Type B pancreatic cell (in vitro differentiated cells): ENCODE results near the gene PROSER3. TPM values are rescaled to one million over a fixed set of nuclear protein-coding genes. Genes with fewer than 3 reads are reported as not detected.
A peak's percentile ranks its signal among the peaks of the same experiment; 100 is the strongest.

Experiments
- DNase-seq: peaks from one replicate; pipeline ENCODE4 v3.0.0; 2021; ENCODE audit warnings: mixed read lengths; ENCODE audit not compliant: unreplicated experiment; ENCODE audit errors: extremely low spot score
- H3K27ac Mint-ChIP-seq: 2 replicates; pipeline ENCODE4 v1.8.0; 2021; ENCODE audit warnings: mild to moderate bottlenecking, mixed read lengths
- H3K27me3 Mint-ChIP-seq: 2 replicates; pipeline ENCODE4 v1.8.0; 2021; ENCODE audit warnings: mixed read lengths
- H3K36me3 Mint-ChIP-seq: 2 replicates; pipeline ENCODE4 v1.8.0; 2021; ENCODE audit warnings: mixed read lengths
- H3K4me1 Mint-ChIP-seq: one replicate; pipeline ENCODE4 v1.8.0; 2021; ENCODE audit warnings: mixed read lengths; ENCODE audit not compliant: unreplicated experiment
- H3K4me3 Mint-ChIP-seq: 2 replicates; pipeline ENCODE4 v1.8.0; 2021; ENCODE audit warnings: mild to moderate bottlenecking, mixed read lengths
- H3K9me3 Mint-ChIP-seq: 2 replicates; pipeline ENCODE4 v1.8.0; 2021; ENCODE audit warnings: mixed read lengths
- total RNA-seq: library from RNA; stranded (reverse); gene quantifications from 2 replicates; pipeline ENCODE4 v1.2.1, GENCODE V29; 2021; ENCODE audit warnings: low replicate concordance
- TF ChIP-seq, protein P1 (sequence below): fragments of 200-600 bp; sonication (generic); conservative IDR thresholded peaks from 2 replicates; pipeline ENCODE4 v1.5.0; 2021; ENCODE audit warnings: antibody characterized with exemption, mild to moderate bottlenecking

Gene PROSER3
- total RNA-seq, 1 donor from 2014 or later, result 48.0 TPM

- peaks cover 4% of the 10 kb centered on the region for H3K36me3 Mint-ChIP-seq
Measured at GRCh38 chr19:35754370-35755130, 3.4 kb upstream of the PROSER3 start.

GRCh38 chr19:35755131-35755549 is 2.8 kb upstream of the PROSER3 start:
- peak overlapping the region; percentile 65 for H3K4me3 Mint-ChIP-seq
- TF ChIP-seq, protein P1, sequence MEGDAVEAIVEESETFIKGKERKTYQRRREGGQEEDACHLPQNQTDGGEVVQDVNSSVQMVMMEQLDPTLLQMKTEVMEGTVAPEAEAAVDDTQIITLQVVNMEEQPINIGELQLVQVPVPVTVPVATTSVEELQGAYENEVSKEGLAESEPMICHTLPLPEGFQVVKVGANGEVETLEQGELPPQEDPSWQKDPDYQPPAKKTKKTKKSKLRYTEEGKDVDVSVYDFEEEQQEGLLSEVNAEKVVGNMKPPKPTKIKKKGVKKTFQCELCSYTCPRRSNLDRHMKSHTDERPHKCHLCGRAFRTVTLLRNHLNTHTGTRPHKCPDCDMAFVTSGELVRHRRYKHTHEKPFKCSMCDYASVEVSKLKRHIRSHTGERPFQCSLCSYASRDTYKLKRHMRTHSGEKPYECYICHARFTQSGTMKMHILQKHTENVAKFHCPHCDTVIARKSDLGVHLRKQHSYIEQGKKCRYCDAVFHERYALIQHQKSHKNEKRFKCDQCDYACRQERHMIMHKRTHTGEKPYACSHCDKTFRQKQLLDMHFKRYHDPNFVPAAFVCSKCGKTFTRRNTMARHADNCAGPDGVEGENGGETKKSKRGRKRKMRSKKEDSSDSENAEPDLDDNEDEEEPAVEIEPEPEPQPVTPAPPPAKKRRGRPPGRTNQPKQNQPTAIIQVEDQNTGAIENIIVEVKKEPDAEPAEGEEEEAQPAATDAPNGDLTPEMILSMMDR, result no peak
- H3K27me3 Mint-ChIP-seq, result peaks cover 14% of the 10 kb centered on the region
- no peak for DNase-seq
- peaks cover 4% of the 10 kb centered on the region for H3K36me3 Mint-ChIP-seq
- H3K27ac Mint-ChIP-seq, result peak overlapping the region; percentile 62
- peaks cover 9% of the 10 kb centered on the region for H3K4me1 Mint-ChIP-seq
- H3K9me3 Mint-ChIP-seq, result no peaks in the 10 kb centered on the region

More at GRCh38 chr19:35754370-35755130, 3.4 kb upstream of the PROSER3 start:
- DNase-seq, result no peak
- TF ChIP-seq, protein P1, result no peak
- Mint-ChIP-seq H3K4me3 (peak overlapping the region; percentile 65), H3K4me1 (peaks cover 9% of the 10 kb centered on the region), H3K27me3 (peaks cover 14% of the 10 kb centered on the region), H3K9me3 (no peaks in the 10 kb centered on the region), H3K27ac (peak overlapping the region; percentile 62)

- DNase-seq, result no peak
- TF ChIP-seq, protein P1, result no peak
- H3K36me3 Mint-ChIP-seq, result peaks cover 4% of the 10 kb centered on the region
- peak overlapping the region; percentile 66 for H3K27ac Mint-ChIP-seq
- peaks cover 9% of the 10 kb centered on the region for H3K4me1 Mint-ChIP-seq
- peak overlapping the region; percentile 77 for H3K4me3 Mint-ChIP-seq
- H3K9me3 Mint-ChIP-seq, result no peaks in the 10 kb centered on the region
- H3K27me3 Mint-ChIP-seq, result peaks cover 14% of the 10 kb centered on the region
Measured at GRCh38 chr19:35755550-35756376, 2.2 kb upstream of the PROSER3 start.

GRCh38 chr19:35756377-35757230 is 1.4 kb upstream of the PROSER3 start, which contains the start of gene HSPB6:
TSS of gene HSPB6 (minus strand) at chr19:35757029. CDS start at chr19:35757008, 21 bp downstream.
- Mint-ChIP-seq H3K27me3 (peaks cover 14% of the 10 kb centered on the region), H3K27ac (peak within 1 kb of the TSS; percentile 97), H3K36me3 (peaks cover 4% of the 10 kb centered on the region), H3K4me3 (peak within 1 kb of the TSS; percentile 99), H3K9me3 (no peaks in the 10 kb centered on the region), H3K4me1 (peaks cover 9% of the 10 kb centered on the region)
- TF ChIP-seq, protein P1, result no peak
- no peak for DNase-seq

DNA sequence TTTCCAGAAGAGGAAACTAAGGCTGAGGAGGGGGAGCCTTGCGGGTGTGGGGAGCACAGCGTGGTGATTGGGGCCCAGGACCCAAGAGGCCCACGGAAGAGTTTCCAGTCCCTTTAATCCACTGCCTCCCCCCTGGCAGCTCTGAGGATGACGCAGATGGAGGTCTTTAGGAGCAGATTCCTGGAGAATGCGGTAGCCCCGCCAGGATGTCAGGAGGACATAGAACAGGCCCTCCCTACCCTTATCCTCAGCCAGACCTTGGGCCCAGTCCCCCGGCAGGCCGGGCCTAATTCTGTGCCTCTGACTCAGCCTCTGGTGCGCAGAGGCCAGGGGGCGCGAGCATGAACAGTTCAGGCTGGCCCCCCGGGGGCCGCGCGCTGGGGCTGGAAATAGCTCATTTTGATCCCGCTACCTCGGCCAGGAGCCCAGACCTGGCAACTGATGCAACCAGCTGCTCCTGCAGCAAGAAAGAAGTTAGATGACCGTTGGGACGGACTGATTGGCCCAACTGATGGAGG is 686 bp upstream of the PROSER3 start:
- Mint-ChIP-seq H3K27me3 (peaks cover 14% of the 10 kb centered on the region), H3K9me3 (no peaks in the 10 kb centered on the region), H3K4me1 (peaks cover 9% of the 10 kb centered on the region), H3K27ac (peak overlapping the region; percentile 97), H3K4me3 (peak overlapping the region; percentile 99), H3K36me3 (peaks cover 7% of the 10 kb centered on the region)
- TF ChIP-seq, protein P1, result no peak
- DNase-seq, result no peak
